ENCODE results near the gene COX7A2. TPM values are rescaled to one million over a fixed set of nuclear protein-coding genes. Genes with fewer than 3 reads are reported as not detected.

Gene COX7A2
- total RNA-seq, 2 donors from 2014 or later: 50.1 to 139 TPM

DNA sequence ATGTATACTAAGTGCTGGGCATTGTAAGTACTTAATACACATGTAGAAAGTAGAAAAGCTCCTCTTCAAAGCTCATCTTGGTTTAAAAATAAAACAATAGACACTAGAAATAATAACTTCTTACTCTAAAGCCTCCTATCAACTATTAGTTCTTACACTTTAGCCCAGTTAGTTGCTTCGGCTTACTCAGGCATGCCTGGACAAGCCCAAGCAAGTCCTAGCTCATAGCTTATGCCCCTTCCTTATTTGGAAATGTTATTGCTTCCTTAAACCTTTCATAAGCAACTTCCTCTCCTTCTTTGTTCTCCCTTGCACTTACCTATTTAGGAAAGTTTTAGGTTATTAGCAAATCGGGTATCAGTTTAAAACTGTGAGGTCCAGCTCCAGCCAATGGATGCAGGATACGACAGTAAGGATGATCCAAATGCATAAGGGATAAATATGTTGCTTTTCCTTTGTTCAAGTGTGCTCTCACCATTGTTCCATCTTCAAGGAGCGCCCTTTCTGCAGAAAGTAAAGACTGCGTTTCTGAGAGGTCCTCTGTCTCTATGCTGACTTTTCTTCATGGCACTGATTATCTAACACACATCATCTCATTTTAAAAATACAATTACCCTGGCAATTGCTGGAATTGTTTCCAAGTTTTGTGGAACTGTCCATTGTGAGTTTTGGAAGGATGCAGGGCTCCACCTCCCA lies 28.7 kb upstream of the COX7A2 start:
- Histone ChIP-seq H3K4me3 (no peak overlapping the region), H3K9me3 (no peaks in the 10 kb centered on the region), H3K27ac (peak overlapping the region in 3 of 4 donors; percentile 19 to 51 (median 26)), H3K36me3 (replicated peaks in 1 of 2; ENCODE audit: insufficient read depth in 1 of 2, low read depth in 2 of 2) (no peaks in the 10 kb centered on the region), H3K27me3 (no peaks in the 10 kb centered on the region), H3K4me1 (peaks cover 89% of the 10 kb centered on the region)
- no peak for TF ChIP-seq POLR2A (IDR thresholded peaks at IDR 0.05)
- TF ChIP-seq, protein P1, sequence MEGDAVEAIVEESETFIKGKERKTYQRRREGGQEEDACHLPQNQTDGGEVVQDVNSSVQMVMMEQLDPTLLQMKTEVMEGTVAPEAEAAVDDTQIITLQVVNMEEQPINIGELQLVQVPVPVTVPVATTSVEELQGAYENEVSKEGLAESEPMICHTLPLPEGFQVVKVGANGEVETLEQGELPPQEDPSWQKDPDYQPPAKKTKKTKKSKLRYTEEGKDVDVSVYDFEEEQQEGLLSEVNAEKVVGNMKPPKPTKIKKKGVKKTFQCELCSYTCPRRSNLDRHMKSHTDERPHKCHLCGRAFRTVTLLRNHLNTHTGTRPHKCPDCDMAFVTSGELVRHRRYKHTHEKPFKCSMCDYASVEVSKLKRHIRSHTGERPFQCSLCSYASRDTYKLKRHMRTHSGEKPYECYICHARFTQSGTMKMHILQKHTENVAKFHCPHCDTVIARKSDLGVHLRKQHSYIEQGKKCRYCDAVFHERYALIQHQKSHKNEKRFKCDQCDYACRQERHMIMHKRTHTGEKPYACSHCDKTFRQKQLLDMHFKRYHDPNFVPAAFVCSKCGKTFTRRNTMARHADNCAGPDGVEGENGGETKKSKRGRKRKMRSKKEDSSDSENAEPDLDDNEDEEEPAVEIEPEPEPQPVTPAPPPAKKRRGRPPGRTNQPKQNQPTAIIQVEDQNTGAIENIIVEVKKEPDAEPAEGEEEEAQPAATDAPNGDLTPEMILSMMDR (IDR thresholded peaks at IDR 0.05): no peak
- DNase-seq (peak in 2 of 4 donors; percentile 22 to 39), ATAC-seq (no peak)
- WGBS, 2 donors: 91 to 94% methylated on average over 5 of the region's 5 CpGs
- intact Hi-C loops (cut with DNase I): no loop called here

DNA sequence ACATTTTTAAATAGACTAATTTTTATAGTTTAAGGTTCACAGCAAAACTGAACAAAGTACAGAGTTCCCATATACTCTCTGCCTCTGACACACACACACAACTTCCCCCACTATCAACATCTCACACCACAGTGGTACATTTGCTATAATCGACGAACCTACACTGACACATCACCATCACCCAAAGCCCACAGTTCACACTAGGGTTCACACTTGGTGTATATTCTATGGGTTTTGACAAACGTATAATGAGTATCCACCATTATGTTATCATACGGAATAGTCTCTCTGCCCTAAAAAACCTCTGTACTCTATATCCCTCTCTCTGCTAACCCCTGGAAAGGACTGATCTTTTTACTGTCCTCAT lies 25.4 kb upstream of the COX7A2 start:
- Histone ChIP-seq H3K27ac (peak overlapping the region in 1 of 4 donors; percentile 57), H3K4me3 (no peak overlapping the region)
- ATAC-seq: no peak

DNA sequence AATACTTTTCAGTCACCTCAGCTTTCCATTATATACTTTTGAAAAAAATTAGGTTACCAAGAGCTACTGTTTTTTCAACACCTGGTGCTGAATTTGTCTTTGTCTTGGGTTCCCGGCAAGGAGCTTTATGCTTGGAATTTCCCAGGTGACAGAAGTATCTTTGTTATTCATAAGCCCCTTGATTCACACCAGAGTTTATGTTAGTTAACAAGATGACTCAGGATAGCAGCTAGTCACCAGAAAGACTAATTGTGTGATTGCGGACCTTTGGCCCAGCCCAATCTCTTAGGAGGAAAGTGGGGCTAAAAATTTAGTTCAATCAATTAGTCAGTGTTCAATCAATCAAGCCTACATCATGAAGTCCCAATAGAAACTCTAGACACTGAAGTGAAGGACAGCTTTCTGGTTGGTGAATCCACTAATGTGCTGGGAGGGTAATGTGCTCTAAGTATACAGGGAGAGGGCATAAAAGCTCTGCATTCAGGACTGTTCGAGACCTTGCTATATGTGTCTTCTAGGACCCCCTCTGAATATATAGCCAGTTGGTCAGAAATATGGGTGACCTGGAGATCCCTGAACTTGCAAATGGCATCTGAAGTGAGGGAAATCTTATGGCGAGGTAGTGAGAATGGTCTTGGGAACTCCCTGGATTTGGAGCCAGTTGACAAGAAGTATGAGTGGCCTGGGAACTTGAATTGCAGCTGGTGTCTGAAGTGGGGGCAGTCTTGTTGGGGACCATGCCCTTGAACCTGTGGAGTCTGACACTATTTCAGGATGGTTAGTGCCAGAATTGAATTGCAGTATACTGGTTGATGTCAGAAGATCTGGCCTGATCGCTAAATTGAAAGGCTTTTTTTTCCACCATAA lies 24.8 kb upstream of the COX7A2 start:
- intact Hi-C loops (cut with DNase I): loop anchor here (10.0 kb wide), 1 partner anchor 256 kb away; no protein-coding TSS in a partner anchor
- DNase-seq (no peak), ATAC-seq (peak; percentile 22)
- H3K36me3 ChIP-seq (replicated peaks in 1 of 2; ENCODE audit: insufficient read depth in 1 of 2, low read depth in 2 of 2): peaks cover 0 to 8% of the 10 kb centered on the region in 2 donors
- peaks cover 61% of the 10 kb centered on the region for H3K4me1 ChIP-seq
- no peak for TF ChIP-seq POLR2A (IDR thresholded peaks at IDR 0.05)
- TF ChIP-seq, protein P1 (IDR thresholded peaks at IDR 0.05): no peak
- H3K27me3 ChIP-seq: no peaks in the 10 kb centered on the region
- H3K9me3 ChIP-seq: no peaks in the 10 kb centered on the region
- 69 to 71% methylated on average over 5 of the region's 5 CpGs for WGBS, 2 donors
- H3K27ac ChIP-seq: peak overlapping the region in 3 of 4 donors; percentile 1 to 57 (median 39)
- H3K4me3 ChIP-seq: no peak overlapping the region

More for the DNA sequence above, 25.4 kb upstream of the COX7A2 start:
- peaks cover 68% of the 10 kb centered on the region for H3K4me1 ChIP-seq
- no peak for DNase-seq
- no peaks in the 10 kb centered on the region for H3K27me3 ChIP-seq
- peaks cover 0 to 5% of the 10 kb centered on the region in 2 donors for H3K36me3 ChIP-seq (replicated peaks in 1 of 2; ENCODE audit: insufficient read depth in 1 of 2, low read depth in 2 of 2)
- intact Hi-C loops (cut with DNase I): loop anchor here (10.0 kb wide), 1 partner anchor 256 kb away; no protein-coding TSS in a partner anchor
- TF ChIP-seq POLR2A (IDR thresholded peaks at IDR 0.05): no peak
- TF ChIP-seq, protein P1 (IDR thresholded peaks at IDR 0.05): no peak
- H3K9me3 ChIP-seq: no peaks in the 10 kb centered on the region
- WGBS, 2 donors: 86 to 89% methylated on average over 4 of the region's 4 CpGs

DNA sequence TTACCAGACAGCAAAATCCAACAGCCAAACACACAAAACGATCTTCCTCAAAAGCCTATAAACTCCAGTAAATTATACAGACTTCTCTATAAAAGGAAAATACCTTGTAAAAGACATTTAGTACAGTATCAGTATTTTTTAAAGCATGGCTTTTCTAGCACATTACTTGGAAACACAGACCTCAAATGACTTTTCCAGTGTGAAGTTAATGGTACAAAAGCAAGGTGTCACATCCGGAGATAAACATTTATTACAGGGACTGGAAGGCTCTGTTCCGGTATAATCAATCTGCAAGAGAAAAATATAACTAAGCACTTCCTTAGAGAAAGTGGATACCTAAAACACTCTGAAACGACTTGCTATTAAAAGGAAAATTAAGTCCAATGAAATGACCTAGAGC lies 23.9 kb upstream of the COX7A2 start:
- ATAC-seq (peak; percentile 33), DNase-seq (no peak)
- WGBS, 2 donors: 18 to 21% methylated on average over 4 of the region's 4 CpGs
- peak overlapping the region in 2 of 4 donors; percentile 5 to 57 for H3K27ac ChIP-seq
- H3K9me3 ChIP-seq: no peaks in the 10 kb centered on the region
- intact Hi-C loops (cut with DNase I): loop anchor here (10.0 kb wide), 1 partner anchor 257 kb away; no protein-coding TSS in a partner anchor
- TF ChIP-seq POLR2A (IDR thresholded peaks at IDR 0.05): no peak
- TF ChIP-seq, protein P1 (IDR thresholded peaks at IDR 0.05): no peak
- no peaks in the 10 kb centered on the region for H3K27me3 ChIP-seq
- H3K36me3 ChIP-seq (replicated peaks in 1 of 2; ENCODE audit: insufficient read depth in 1 of 2, low read depth in 2 of 2): peaks cover 0 to 8% of the 10 kb centered on the region in 2 donors
- no peak overlapping the region for H3K4me3 ChIP-seq
- peaks cover 54% of the 10 kb centered on the region for H3K4me1 ChIP-seq
